SK-N-SH (cell line): ENCODE results near the gene DPYSL5. TPM values are rescaled to one million over a fixed set of nuclear protein-coding genes. Genes with fewer than 3 reads are reported as not detected.

Source experiments
- CTCF ChIA-PET: fragments of 300-600, 350-600 bp; formaldehyde crosslinking; extraction: SDS; loops from one replicate; lab custom pipeline; 2021; lab: Yijun Ruan, JAX
- POLR2A ChIA-PET: fragments of 350-600 bp; sonication (Branson Sonifier 250); formaldehyde crosslinking; extraction: SDS; loops from one replicate; lab custom pipeline; 2020; ENCODE audit warnings: antibody characterized with exemption, inconsistent platforms; lab: Yijun Ruan, JAX
- DNase-seq: peaks from one replicate; pipeline ENCODE4 v3.0.0; 2012
- H2AFZ ChIP-seq: fragments of 200-600 bp; sonication (generic); 2 replicates; pipeline ENCODE4 v1.8.1; 2016; ENCODE audit warnings: antibody characterized with exemption, mild to moderate bottlenecking, low read depth
- H3F3A ChIP-seq: fragments of 200-600 bp; sonication (generic); replicated peaks from 2 replicates; pipeline ENCODE3; 2016; ENCODE audit warnings: antibody characterized with exemption, mild to moderate bottlenecking; ENCODE audit not compliant: insufficient read depth
- H3K27ac ChIP-seq, 2 experiments: fragments of 200-500 bp in 1 of 2; fragments of 200-600 bp in 1 of 2; sonication (Bioruptor generic) in 1 of 2; sonication (generic), shearing (Covaris generic) in 1 of 2; 2 replicates each; pipeline versions ENCODE4 v1.5.1 to v1.6.1; 2014 to 2016; ENCODE audit warnings: low read depth in 2 of 2, inconsistent platforms in 1 of 2, low read length in 1 of 2, mild to moderate bottlenecking in 1 of 2, mixed read lengths in 1 of 2
- H3K27me3 ChIP-seq: fragments of 200-600 bp; sonication (generic), shearing (Covaris generic); 2 replicates; pipeline ENCODE4 v1.6.1; 2016; ENCODE audit warnings: mixed run types; ENCODE audit not compliant: insufficient read depth
- H3K36me3 ChIP-seq, 2 experiments: fragments of 200-500 bp in 1 of 2; fragments of 200-600 bp in 1 of 2; sonication (Bioruptor generic) in 1 of 2; sonication (generic) in 1 of 2; replicated peaks in 1 of 2; 2 replicates each; pipeline versions ENCODE3 to v1.5.1; 2014 to 2016; ENCODE audit warnings: low read length in 1 of 2, mild to moderate bottlenecking in 1 of 2; ENCODE audit not compliant: insufficient read depth in 2 of 2, control insufficient read depth in 1 of 2
- H3K4me1 ChIP-seq, 2 experiments: fragments of 200-500 bp in 1 of 2; fragments of 200-600 bp in 1 of 2; sonication (Bioruptor generic) in 1 of 2; sonication (generic), shearing (Covaris generic) in 1 of 2; 2 replicates each; pipeline versions ENCODE4 v1.5.1 to v1.6.1; 2014 to 2016; ENCODE audit warnings: low read depth in 1 of 2, low read length in 1 of 2, mixed run types in 1 of 2; ENCODE audit not compliant: insufficient read depth in 2 of 2, control insufficient read depth in 1 of 2
- H3K4me2 ChIP-seq: fragments of 200-600 bp; sonication (generic), shearing (Covaris generic); 2 replicates; pipeline ENCODE4 v1.6.1; 2017; ENCODE audit warnings: mixed run types
- H3K4me3 ChIP-seq, 2 experiments: fragments of 200-500 bp in 1 of 2; fragments of 200-600 bp in 1 of 2; sonication (Bioruptor generic) in 1 of 2; sonication (generic), shearing (Covaris generic) in 1 of 2; 2 replicates each; pipeline versions ENCODE4 v1.5.1 to v1.8.1; 2014 to 2016; ENCODE audit warnings: low read depth in 2 of 2, inconsistent platforms in 1 of 2, low read length in 1 of 2, mild to moderate bottlenecking in 1 of 2, mixed read lengths in 1 of 2, moderate library complexity in 1 of 2
- H3K79me2 ChIP-seq: fragments of 200-600 bp; sonication (generic); 2 replicates; pipeline ENCODE4 v1.8.1; 2017; ENCODE audit warnings: mild to moderate bottlenecking; ENCODE audit not compliant: insufficient read depth
- H3K9ac ChIP-seq: fragments of 200-600 bp; sonication (generic); 2 replicates; pipeline ENCODE4 v1.6.1; 2017; ENCODE audit warnings: mixed run types
- H3K9me2 ChIP-seq: fragments of 200-600 bp; sonication (generic); 2 replicates; pipeline ENCODE4 v1.6.1; 2017; ENCODE audit warnings: mixed run types
- H3K9me3 ChIP-seq: fragments of 200-600 bp; sonication (generic); 2 replicates; pipeline ENCODE4 v1.6.1; 2017; ENCODE audit warnings: mixed run types, mild to moderate bottlenecking, moderate library complexity
- H4K20me1 ChIP-seq: fragments of 200-600 bp; sonication (generic); 2 replicates; pipeline ENCODE4 v1.6.1; 2017; ENCODE audit warnings: mild to moderate bottlenecking, mixed run types; ENCODE audit not compliant: insufficient read depth
- CHD2 ChIP-seq: fragments of 150-350 bp; IDR thresholded peaks from 2 replicates; pipeline ENCODE4 v1.6.1; 2018; ENCODE audit warnings: low read length; ENCODE audit not compliant: partially characterized antibody
- CTCF ChIP-seq: fragments of 200-600 bp; sonication (generic); IDR thresholded peaks from 2 replicates; pipeline ENCODE4 v1.6.1; 2017; ENCODE audit warnings: antibody characterized with exemption, mild to moderate bottlenecking, moderate library complexity
- EP300 ChIP-seq, 2 experiments: IDR thresholded peaks; 2 replicates each; pipeline versions ENCODE4 v1.4.0 to v1.6.1; 2012; ENCODE audit warnings: borderline replicate concordance in 1 of 2, low read depth in 1 of 2, low read length in 1 of 2
- FOSL2 ChIP-seq: IDR thresholded peaks from 2 replicates; pipeline ENCODE4 v1.4.0; 2012; ENCODE audit warnings: low read depth, mild to moderate bottlenecking, moderate library complexity, borderline replicate concordance
- GATA2 ChIP-seq: sonication (generic); formaldehyde crosslinking; IDR thresholded peaks from 2 replicates; pipeline ENCODE4 v1.5.0; 2020; ENCODE audit warnings: mild to moderate bottlenecking, missing genetic modification reagents
- MAX ChIP-seq: IDR thresholded peaks from 2 replicates; pipeline ENCODE4 v1.4.0; 2012; ENCODE audit warnings: low read depth
- MEF2A ChIP-seq: IDR thresholded peaks from 2 replicates; pipeline ENCODE4 v1.4.0; 2012; ENCODE audit warnings: low read depth, borderline replicate concordance
- RAD21 ChIP-seq: IDR thresholded peaks from 2 replicates; pipeline ENCODE4 v1.6.1; 2012; ENCODE audit warnings: mild to moderate bottlenecking, low read length
- RCOR1 ChIP-seq: fragments of 150-350 bp; IDR thresholded peaks from 2 replicates; pipeline ENCODE4 v1.6.1; 2017; ENCODE audit warnings: antibody characterized with exemption, low read length
- REST ChIP-seq: IDR thresholded peaks from 2 replicates; pipeline ENCODE4 v1.6.1; 2012; ENCODE audit warnings: mild to moderate bottlenecking, low read depth, low read length, moderate library complexity
- RXRA ChIP-seq: IDR thresholded peaks from 2 replicates; pipeline ENCODE4 v1.4.0; 2012; ENCODE audit warnings: low read depth, mild to moderate bottlenecking, borderline replicate concordance
- TAF1 ChIP-seq: IDR thresholded peaks from 2 replicates; pipeline ENCODE4 v1.6.1; 2012; ENCODE audit warnings: low read depth, mild to moderate bottlenecking, low read length, moderate library complexity, borderline replicate concordance
- TCF12 ChIP-seq: IDR thresholded peaks from 2 replicates; pipeline ENCODE4 v1.4.0; 2012
- TEAD4 ChIP-seq: IDR thresholded peaks from 2 replicates; pipeline ENCODE4 v1.4.0; 2012; ENCODE audit warnings: mild to moderate bottlenecking, borderline replicate concordance; ENCODE audit not compliant: insufficient read depth
- USF1 ChIP-seq: IDR thresholded peaks from 2 replicates; pipeline ENCODE4 v1.4.0; 2012; ENCODE audit warnings: low read depth, borderline replicate concordance
- WGBS: methylation state at CpG from one replicate; pipeline ENCODE4 v1.1.6; 2017; ENCODE audit warnings: low lambda C conversion rate; 5-methylcytosine and 5-hydroxymethylcytosine counted together
- polyA plus RNA-seq, 3 experiments: library from polyadenylated mRNA; depleted of rRNA; stranded (reverse); fragments of >200 nt; gene quantifications; 2 replicates each; pipeline ENCODE4 v1.2.3, GENCODE V29; 2012

The DPYSL5 gene
- polyA plus RNA-seq, 1 of the 3 experiments (the other 2 are of a cell fraction), result 0.79 TPM

- Histone ChIP-seq H3K4me1 (peaks cover 0 to 2% of the 10 kb centered on the region in 2 experiments; a peak in 1 of 4 replicates), H3K27ac (no peak overlapping the region; a peak in 1 of 4 replicates), H3K79me2 (no peaks in the 10 kb centered on the region), H3K9me2 (no peaks in the 10 kb centered on the region), H3K4me2 (no peak overlapping the region), H3F3A (no peaks in the 10 kb centered on the region), H3K9ac (no peak overlapping the region), H3K27me3 (peaks cover 35% of the 10 kb centered on the region; the same call in 1 of the 2 replicates), H3K4me3 (no peak overlapping the region), H3K36me3 (no peaks in the 10 kb centered on the region), H3K9me3 (no peaks in the 10 kb centered on the region), H2AFZ (no peak overlapping the region), H4K20me1 (no peaks in the 10 kb centered on the region)
- DNase-seq, result no peak
- CTCF ChIA-PET, result interaction anchor here (1.0 to 2.9 kb wide), 3 partner anchors 25 to 49 kb away, joined by 3 to 11 read pairs (median 4); no protein-coding TSS in a partner anchor
- POLR2A ChIA-PET, result no interaction called here
- 36% methylated on average over 6 of the region's 6 CpGs for WGBS
- TF ChIP-seq EP300 (IDR thresholded peaks at IDR 0.05; ENCODE audit: borderline replicate concordance in 1 of 2, low read depth in 1 of 2, low read length in 1 of 2), result no peak
- no peak for TF ChIP-seq FOSL2
- TF ChIP-seq TCF12, result no peak
- TF ChIP-seq RCOR1, result no peak
- no peak for TF ChIP-seq USF1
- no peak for TF ChIP-seq REST
- no peak for TF ChIP-seq GATA2 (CRISPR knock-in tag)
- TF ChIP-seq TAF1, result no peak
- no peak for TF ChIP-seq MAX
- TF ChIP-seq RAD21, result no peak
- TF ChIP-seq TEAD4, result no peak
- TF ChIP-seq, all 33 proteins: peak for 0
Measured at GRCh38 chr2:26873286-26873983, 25.5 kb downstream of the DPYSL5 start.

GRCh38 chr2:26874514-26874913 lies 26.6 kb downstream of the DPYSL5 start:
- H3K4me3 ChIP-seq, result no peak overlapping the region
- H3K4me1 ChIP-seq, result peaks cover 0 to 2% of the 10 kb centered on the region in 2 experiments; a peak in 1 of 4 replicates
- no peaks in the 10 kb centered on the region for H3K36me3 ChIP-seq

More at GRCh38 chr2:26874514-26874913, 26.6 kb downstream of the DPYSL5 start:
- ChIA-PET POLR2A (no interaction called here), CTCF (interaction anchor here (1.1 to 1.6 kb wide), 3 partner anchors 25 to 33 kb away, joined by 3 to 5 read pairs (median 4); no protein-coding TSS in a partner anchor)
- Histone ChIP-seq H3F3A (no peaks in the 10 kb centered on the region), H3K9me3 (no peaks in the 10 kb centered on the region), H3K4me2 (no peak overlapping the region), H3K79me2 (no peaks in the 10 kb centered on the region), H3K27me3 (peaks cover 29% of the 10 kb centered on the region; the same call in 1 of the 2 replicates), H3K9ac (no peak overlapping the region), H2AFZ (no peak overlapping the region), H4K20me1 (no peaks in the 10 kb centered on the region), H3K27ac (no peak overlapping the region), H3K9me2 (no peaks in the 10 kb centered on the region)
- DNase-seq, result no peak
- 42% methylated on average over 2 of the region's 2 CpGs for WGBS
- no peak for TF ChIP-seq TCF12
- no peak for TF ChIP-seq MEF2A
- TF ChIP-seq RXRA, result no peak
- no peak for TF ChIP-seq REST
- no peak for TF ChIP-seq CHD2
- TF ChIP-seq TAF1, result no peak
- no peak for TF ChIP-seq CTCF
